ENCODE results near the gene ARHGAP26. TPM values are rescaled to one million over a fixed set of nuclear protein-coding genes. Genes with fewer than 3 reads are reported as not detected.

Gene ARHGAP26
- total and polyA plus RNA-seq, 2 experiments from 2014 or later = 9.5 to 16.8 TPM

- Mint-ChIP-seq H3K27me3 (ENCODE audit: insufficient read depth, low read depth, poor library complexity) (peaks cover 2% of the 10 kb centered on the region), H3K36me3 (ENCODE audit: low read depth) (peaks cover 11% of the 10 kb centered on the region), H3K27ac (no peak overlapping the region), H3K4me3 (no peak overlapping the region), H3K4me1 (peaks cover 24% of the 10 kb centered on the region), H3K9me3 (no peaks in the 10 kb centered on the region)
- 0 out of 2 replicates have a peak, but pooled peaks cover 3% of the 10 kb centered on the region for H3K9me2 ChIP-seq (ENCODE audit: insufficient read depth)
- H4K20me1 ChIP-seq (replicated peaks; ENCODE audit: insufficient read depth) = no peaks in the 10 kb centered on the region
- no peaks in the 10 kb centered on the region for H3K79me2 ChIP-seq (replicated peaks; ENCODE audit: insufficient read depth)
- ATAC-seq (no peak), DNase-seq (ENCODE audit: low spot score) (no peak)
- 0 out of 2 replicates have a peak, but pooled peaks cover 8% of the 10 kb centered on the region for H3K4me1 ChIP-seq (ENCODE audit: insufficient read depth)
- H3K27me3 ChIP-seq (ENCODE audit: insufficient read depth) = no peaks in the 10 kb centered on the region
- no peak overlapping the region for H3K4me2 ChIP-seq
- no peak overlapping the region for H3K27ac ChIP-seq (ENCODE audit: low read depth)
- no peaks in the 10 kb centered on the region for H3F3A ChIP-seq (replicated peaks; ENCODE audit: low read depth)
- no peaks in the 10 kb centered on the region for H3K36me3 ChIP-seq (ENCODE audit: insufficient read depth)
- no peak overlapping the region for H3K4me3 ChIP-seq
- no peak overlapping the region for H2AFZ ChIP-seq
- TF ChIP-seq EZH2 (IDR thresholded peaks at IDR 0.05; ENCODE audit: low read depth, unreplicated experiment) = no peak
- no peak for TF ChIP-seq POLR2AphosphoS5 (IDR thresholded peaks at IDR 0.05; ENCODE audit: low read depth)
- no peak for TF ChIP-seq STAT1 (IDR thresholded peaks at IDR 0.05; ENCODE audit: unreplicated experiment)
- no peak for TF ChIP-seq CTCF (conservative IDR thresholded peaks at IDR 0.05; ENCODE audit: low read depth in 2 of 2)
- no peak for TF ChIP-seq EZH2phosphoT487 (IDR thresholded peaks at IDR 0.05; ENCODE audit: unreplicated experiment)
- no peak for TF ChIP-seq CREB1 (CRISPR knock-in tag; IDR thresholded peaks at IDR 0.05; ENCODE audit: low read depth)
These were observed 291.2 kb downstream of the ARHGAP26 start for GRCh38 chr5:143061161-143061945.

- peaks cover 11% of the 10 kb centered on the region; the same call in 2 of the 3 replicates for H3K36me3 Mint-ChIP-seq (ENCODE audit: low read depth)
- no peaks in the 10 kb centered on the region for H3K9me3 Mint-ChIP-seq
- Histone ChIP-seq H3K27me3 (ENCODE audit: insufficient read depth) (no peaks in the 10 kb centered on the region), H3K36me3 (ENCODE audit: insufficient read depth) (no peaks in the 10 kb centered on the region; the same call in 1 of the 2 replicates), H3K79me2 (replicated peaks; ENCODE audit: insufficient read depth) (no peaks in the 10 kb centered on the region), H3K9me2 (ENCODE audit: insufficient read depth) (peaks cover 3% of the 10 kb centered on the region; the same call in 1 of the 2 replicates), H3K4me2 (no peak overlapping the region), H2AFZ (no peak overlapping the region), H3F3A (replicated peaks; ENCODE audit: low read depth) (no peaks in the 10 kb centered on the region), H4K20me1 (replicated peaks; ENCODE audit: insufficient read depth) (no peaks in the 10 kb centered on the region), H3K27ac (ENCODE audit: low read depth) (no peak overlapping the region), H3K4me1 (ENCODE audit: insufficient read depth) (peaks cover 19% of the 10 kb centered on the region; the same call in 1 of the 2 replicates), H3K4me3 (no peak overlapping the region)
- H3K4me3 Mint-ChIP-seq = no peak overlapping the region
- no peak for DNase-seq (ENCODE audit: low spot score)
- peaks cover 2% of the 10 kb centered on the region for H3K27me3 Mint-ChIP-seq (ENCODE audit: insufficient read depth, low read depth, poor library complexity)
- no peak overlapping the region for H3K27ac Mint-ChIP-seq
- no peak for ATAC-seq
- H3K4me1 Mint-ChIP-seq = peaks cover 33% of the 10 kb centered on the region
- TF ChIP-seq CTCF (conservative IDR thresholded peaks at IDR 0.05; ENCODE audit: low read depth in 2 of 2) = no peak
- no peak for TF ChIP-seq EZH2phosphoT487 (IDR thresholded peaks at IDR 0.05; ENCODE audit: unreplicated experiment)
- TF ChIP-seq POLR2AphosphoS5 (IDR thresholded peaks at IDR 0.05; ENCODE audit: low read depth) = no peak
- TF ChIP-seq EZH2 (IDR thresholded peaks at IDR 0.05; ENCODE audit: low read depth, unreplicated experiment) = no peak
- TF ChIP-seq, protein P1, sequence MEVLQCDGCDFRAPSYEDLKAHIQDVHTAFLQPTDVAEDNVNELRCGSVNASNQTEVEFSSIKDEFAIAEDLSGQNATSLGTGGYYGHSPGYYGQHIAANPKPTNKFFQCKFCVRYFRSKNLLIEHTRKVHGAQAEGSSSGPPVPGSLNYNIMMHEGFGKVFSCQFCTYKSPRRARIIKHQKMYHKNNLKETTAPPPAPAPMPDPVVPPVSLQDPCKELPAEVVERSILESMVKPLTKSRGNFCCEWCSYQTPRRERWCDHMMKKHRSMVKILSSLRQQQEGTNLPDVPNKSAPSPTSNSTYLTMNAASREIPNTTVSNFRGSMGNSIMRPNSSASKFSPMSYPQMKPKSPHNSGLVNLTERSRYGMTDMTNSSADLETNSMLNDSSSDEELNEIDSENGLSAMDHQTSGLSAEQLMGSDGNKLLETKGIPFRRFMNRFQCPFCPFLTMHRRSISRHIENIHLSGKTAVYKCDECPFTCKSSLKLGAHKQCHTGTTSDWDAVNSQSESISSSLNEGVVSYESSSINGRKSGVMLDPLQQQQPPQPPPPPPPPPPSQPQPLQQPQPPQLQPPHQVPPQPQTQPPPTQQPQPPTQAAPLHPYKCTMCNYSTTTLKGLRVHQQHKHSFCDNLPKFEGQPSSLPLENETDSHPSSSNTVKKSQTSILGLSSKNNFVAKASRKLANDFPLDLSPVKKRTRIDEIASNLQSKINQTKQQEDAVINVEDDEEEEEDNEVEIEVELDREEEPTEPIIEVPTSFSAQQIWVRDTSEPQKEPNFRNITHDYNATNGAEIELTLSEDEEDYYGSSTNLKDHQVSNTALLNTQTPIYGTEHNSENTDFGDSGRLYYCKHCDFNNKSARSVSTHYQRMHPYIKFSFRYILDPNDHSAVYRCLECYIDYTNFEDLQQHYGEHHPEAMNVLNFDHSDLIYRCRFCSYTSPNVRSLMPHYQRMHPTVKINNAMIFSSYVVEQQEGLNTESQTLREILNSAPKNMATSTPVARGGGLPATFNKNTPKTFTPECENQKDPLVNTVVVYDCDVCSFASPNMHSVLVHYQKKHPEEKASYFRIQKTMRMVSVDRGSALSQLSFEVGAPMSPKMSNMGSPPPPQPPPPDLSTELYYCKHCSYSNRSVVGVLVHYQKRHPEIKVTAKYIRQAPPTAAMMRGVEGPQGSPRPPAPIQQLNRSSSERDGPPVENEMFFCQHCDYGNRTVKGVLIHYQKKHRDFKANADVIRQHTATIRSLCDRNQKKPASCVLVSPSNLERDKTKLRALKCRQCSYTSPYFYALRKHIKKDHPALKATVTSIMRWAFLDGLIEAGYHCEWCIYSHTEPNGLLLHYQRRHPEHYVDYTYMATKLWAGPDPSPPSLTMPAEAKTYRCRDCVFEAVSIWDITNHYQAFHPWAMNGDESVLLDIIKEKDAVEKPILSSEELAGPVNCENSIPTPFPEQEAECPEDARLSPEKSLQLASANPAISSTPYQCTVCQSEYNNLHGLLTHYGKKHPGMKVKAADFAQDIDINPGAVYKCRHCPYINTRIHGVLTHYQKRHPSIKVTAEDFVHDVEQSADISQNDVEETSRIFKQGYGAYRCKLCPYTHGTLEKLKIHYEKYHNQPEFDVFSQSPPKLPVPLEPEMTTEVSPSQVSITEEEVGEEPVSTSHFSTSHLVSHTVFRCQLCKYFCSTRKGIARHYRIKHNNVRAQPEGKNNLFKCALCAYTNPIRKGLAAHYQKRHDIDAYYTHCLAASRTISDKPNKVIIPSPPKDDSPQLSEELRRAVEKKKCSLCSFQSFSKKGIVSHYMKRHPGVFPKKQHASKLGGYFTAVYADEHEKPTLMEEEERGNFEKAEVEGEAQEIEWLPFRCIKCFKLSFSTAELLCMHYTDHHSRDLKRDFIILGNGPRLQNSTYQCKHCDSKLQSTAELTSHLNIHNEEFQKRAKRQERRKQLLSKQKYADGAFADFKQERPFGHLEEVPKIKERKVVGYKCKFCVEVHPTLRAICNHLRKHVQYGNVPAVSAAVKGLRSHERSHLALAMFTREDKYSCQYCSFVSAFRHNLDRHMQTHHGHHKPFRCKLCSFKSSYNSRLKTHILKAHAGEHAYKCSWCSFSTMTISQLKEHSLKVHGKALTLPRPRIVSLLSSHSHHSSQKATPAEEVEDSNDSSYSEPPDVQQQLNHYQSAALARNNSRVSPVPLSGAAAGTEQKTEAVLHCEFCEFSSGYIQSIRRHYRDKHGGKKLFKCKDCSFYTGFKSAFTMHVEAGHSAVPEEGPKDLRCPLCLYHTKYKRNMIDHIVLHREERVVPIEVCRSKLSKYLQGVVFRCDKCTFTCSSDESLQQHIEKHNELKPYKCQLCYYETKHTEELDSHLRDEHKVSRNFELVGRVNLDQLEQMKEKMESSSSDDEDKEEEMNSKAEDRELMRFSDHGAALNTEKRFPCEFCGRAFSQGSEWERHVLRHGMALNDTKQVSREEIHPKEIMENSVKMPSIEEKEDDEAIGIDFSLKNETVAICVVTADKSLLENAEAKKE (CRISPR knock-in tag; IDR thresholded peaks at IDR 0.05) = no peak
- TF ChIP-seq JUNB (IDR thresholded peaks at IDR 0.05; ENCODE audit: unreplicated experiment) = no peak
- no peak for TF ChIP-seq STAT1 (IDR thresholded peaks at IDR 0.05; ENCODE audit: unreplicated experiment)
These were observed 292.2 kb downstream of the ARHGAP26 start for GRCh38 chr5:143062379-143062778.

All from GM23338 (cell line).